Cerebellar cortex (tissue), 1 donor: ENCODE results near the gene NUPR1.
A peak's percentile ranks its signal among the peaks of the same experiment; 100 is the strongest.
"Not testable (repeated sequence)": the region's sequence is repeated elsewhere in the genome, so short reads cannot be mapped to it uniquely, and the experiment has no call there.

Source experiments
- DNase-seq: peaks from one replicate; pipeline ENCODE4 v3.0.0-alpha.2; 2015; ENCODE audit warnings: low spot score

Gene NUPR1

GRCh38 chr16:28498666-28499381 lies 40.0 kb downstream of the NUPR1 start:
- DNase-seq = no peak

- no peak for DNase-seq
These were observed 40.7 kb downstream of the NUPR1 start for GRCh38 chr16:28497861-28498599.

GRCh38 chr16:28497386-28497785 lies 41.4 kb downstream of the NUPR1 start:
- DNase-seq = no peak

GRCh38 chr16:28496844-28497243 lies 41.9 kb downstream of the NUPR1 start:
- DNase-seq = no peak

GRCh38 chr16:28495795-28496749 lies 42.7 kb downstream of the NUPR1 start:
- DNase-seq = no peak

GRCh38 chr16:28495098-28495793 lies 43.5 kb downstream of the NUPR1 start:
- no peak for DNase-seq

GRCh38 chr16:28494121-28494851 lies 44.5 kb downstream of the NUPR1 start, which contains the start of gene APOBR:
Gene APOBR (plus strand): TSS chr16:28494643. CDS start chr16:28494682, 39 bp downstream.
- no peak for DNase-seq

GRCh38 chr16:28492511-28492910 lies 46.3 kb downstream of the NUPR1 start:
- no peak for DNase-seq

- DNase-seq = peak; percentile 97
These were observed 46.8 kb downstream of the NUPR1 start, which contains the start of gene CLN3 for GRCh38 chr16:28491970-28492474. Gene CLN3 (minus strand): TSS chr16:28492074. CDS start chr16:28491759, 315 bp downstream.

- peak; percentile 26 for DNase-seq
These were observed 47.4 kb downstream of the NUPR1 start for GRCh38 chr16:28491230-28491969.

GRCh38 chr16:28486266-28486665 lies 52.5 kb downstream of the NUPR1 start:
- no peak for DNase-seq

- DNase-seq = not testable (repeated sequence)
These were observed 55.4 kb downstream of the NUPR1 start for GRCh38 chr16:28483361-28483760.
